Dermis blood vessel endothelial cell (primary cell): ENCODE data around the gene AOPEP. TPM values are rescaled to one million over a fixed set of nuclear protein-coding genes. Genes with fewer than 3 reads are reported as not detected.
"Not testable (repeated sequence)": the region's sequence is repeated elsewhere in the genome, so short reads cannot be mapped to it uniquely, and the experiment has no call there.

Experiments
- DNase-seq: peaks from one replicate; pipeline ENCODE4 v3.0.0; 2010
- total RNA-seq: library from RNA; depleted of rRNA; stranded (reverse); fragments of >200 nt; gene quantifications from 2 replicates; pipeline ENCODE4 v1.2.3, GENCODE V29; 2014

Gene AOPEP
- total RNA-seq, 1 donor from 2014 or later: 77.1 TPM

DNA sequence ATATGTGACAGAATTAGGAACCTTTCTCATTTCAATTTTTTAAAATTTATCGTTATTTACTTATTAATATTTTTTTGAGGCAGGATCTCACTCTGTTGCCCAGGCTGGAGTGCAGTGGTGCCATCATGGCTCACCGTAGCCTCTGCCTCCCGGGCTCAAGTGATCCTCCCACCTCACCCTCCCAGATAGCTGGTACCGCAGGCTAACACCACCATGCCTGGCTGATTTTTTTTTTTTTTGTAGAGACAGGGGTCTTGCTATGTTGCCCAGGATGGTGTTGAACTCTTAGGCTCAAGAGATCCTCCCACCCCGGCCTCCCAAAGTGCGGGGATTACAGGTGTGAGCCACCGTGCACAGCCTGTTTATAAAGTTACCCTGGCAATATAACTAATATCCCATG, 275.2 kb downstream of the AOPEP start:
- DNase-seq: no peak

DNA sequence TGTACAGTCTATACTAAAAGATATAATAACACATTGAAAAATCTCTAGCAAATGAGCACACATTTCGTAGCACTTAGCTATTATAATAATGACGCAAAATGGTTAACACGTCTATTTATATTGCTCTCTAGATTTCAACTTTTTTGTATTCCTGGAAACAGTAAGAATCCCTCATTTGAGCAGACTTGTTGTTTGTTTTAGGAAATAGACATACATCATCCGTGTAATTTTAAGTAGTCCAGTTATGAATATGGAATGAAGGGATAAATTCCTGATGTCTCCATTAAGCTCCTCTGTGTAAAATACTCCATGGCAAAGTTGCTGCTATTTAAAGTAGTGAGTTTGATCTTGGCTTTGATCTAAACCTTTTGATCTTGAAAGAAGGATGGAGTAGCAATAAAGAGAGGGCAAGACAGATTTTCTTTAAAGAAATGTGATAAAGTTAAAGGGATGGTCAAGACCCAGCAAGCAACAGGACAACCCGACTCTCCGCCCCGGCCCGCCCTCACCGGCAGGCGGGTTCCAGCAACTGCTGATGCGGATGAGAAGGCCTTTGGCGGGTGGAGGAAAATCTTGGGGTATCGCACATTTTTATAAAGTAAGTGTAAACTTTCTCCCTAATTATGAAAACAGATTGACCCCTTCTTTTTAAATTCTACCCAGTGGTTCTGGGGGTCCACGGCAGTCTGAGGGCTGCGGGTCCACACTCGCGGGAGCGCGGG, 277.4 kb downstream of the AOPEP start:
- peak; percentile 76 for DNase-seq

DNA sequence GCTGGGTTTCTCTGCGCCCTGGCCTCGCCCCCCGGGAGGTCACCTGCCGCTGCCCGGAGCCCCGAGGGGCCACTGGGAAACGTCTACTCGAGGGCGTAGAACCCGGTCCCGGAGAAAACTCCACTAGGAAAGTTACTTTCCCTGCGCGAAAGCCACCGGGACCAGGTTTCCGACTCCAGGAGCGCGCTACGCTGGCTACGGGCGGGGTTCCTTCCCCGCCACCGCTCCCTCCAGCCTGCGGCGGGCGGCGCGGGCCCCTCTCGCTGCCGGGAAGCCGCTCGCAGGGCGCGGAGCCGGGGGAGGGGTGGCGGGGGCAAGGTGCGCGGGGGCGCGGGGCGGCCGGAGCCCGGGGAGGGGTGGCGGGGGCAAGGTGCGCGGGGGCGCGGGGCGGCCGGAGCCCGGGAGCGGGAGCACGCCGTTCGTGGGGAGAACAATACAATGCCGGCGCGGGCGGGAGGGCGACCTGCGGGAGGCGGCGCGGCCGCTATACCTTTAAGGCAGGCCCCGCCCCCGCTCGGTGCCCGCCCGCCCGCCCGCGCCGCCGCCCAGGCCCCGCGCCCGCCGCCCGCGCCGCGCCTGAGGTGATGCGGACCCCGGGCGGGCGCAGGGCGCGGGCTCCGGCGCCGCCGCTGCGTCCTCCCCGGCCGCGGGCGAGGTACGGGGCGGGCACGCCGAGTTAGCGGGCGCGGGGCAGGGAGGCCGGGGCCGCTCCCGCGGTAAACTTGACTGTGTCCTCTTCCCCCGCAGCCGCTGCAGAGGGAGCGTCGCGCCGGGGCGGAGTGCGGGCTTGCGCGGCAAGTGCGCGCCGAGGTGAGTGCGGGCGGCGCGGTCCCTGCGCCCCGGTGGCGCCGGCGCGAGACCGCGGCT, 278.1 kb downstream of the AOPEP start:
- DNase-seq: peak; percentile 71

DNA sequence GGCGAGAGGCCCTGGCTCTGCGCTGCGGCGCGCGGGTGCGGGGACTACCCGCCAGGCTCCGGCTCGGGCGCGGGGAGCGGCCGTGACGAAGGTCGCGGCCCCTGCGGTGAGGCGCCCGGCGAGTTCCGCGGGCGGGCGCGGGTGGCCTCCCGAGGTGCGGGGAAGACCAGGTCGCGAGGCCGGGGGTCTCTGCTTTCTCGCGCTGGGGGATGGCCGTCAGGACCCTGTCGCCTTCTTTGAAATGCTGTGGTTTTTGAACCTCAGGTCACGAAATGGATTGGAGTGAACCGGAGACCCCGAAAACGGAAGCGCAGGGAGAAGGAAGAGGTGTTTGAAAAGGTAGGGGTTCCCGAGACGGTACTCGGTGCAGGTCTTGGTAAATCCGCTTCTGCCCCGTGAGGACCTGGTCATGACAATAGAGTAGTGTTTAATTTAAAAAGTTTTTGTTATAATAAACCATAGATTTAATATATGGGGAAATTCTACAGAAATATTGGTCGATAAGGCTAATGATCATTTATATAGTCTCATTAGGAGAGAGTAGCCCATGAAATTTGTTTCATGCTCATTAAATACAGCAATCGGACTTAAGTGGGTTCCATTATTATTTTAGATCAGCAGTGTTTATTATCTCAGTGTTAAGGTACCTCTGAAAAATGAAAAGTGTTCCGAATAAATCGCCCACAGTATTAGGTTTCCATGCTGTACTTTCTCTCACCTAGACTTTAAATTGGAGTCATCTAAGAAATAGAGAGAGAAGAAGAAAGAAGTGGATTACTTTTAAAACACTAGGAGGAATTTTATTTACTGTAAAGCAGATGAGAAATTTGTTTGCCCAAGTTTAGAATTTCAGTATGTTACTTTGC, 279.0 kb downstream of the AOPEP start:
- peak; percentile 56 for DNase-seq

DNA sequence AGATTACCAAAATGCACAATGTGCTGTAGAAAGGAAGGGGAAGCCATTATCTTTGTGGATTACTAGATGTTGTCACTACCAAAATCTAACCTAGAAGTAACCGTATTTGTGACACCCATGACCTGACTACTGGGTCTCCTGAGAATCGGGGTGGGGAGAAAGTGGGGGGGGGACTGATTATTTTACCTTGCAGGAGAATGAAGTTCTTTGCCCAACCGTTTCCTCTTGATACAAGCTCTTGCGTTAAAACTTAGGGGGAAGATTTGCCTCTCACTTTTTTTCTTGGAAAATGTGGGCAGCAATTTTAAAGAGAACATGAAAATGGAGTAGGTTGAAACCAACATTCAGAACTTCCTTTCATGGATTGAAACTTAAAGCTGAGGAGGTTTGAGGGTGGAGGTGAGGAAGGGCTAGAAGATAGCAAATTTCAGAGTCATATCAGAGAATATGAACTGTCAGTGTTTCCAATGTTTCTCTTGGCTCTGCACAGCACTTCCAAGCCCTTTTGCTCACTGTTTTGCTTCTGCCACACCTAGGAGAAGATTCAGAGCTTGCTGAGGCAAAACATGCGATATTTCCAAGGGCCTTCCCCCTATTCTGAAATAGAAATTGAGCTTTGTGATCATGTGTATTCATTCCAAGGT, 280.8 kb downstream of the AOPEP start:
- peak; percentile 60 for DNase-seq

DNA sequence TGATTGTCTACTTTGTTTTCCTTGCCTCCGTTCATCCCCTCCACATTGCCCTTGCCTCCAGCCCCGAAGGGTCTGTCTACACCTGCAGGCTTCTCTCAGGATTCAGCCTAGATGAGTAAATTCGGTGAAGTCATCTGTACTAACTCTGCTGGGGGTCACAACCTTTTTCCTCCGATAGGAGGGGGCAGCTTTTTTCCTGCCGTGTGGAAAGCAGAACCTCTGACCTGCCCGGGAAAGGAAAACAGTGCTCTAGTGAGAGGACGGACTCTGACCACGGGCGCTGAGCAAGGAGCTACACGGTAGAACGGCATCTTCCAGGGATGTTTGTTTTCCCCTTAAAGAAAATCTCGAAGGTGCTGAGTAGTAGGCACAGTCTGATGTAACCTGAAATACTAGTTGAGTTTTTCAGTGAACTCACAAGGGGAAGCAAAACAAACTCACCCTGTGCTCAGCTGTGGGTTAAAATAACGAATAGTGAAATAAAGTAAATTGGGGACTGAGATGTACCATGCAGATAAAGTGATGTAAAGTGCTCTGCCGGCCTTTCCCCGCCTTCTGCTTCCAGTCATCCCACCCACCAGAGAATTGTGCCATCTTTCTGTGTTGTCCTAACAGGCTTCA, 281.8 kb downstream of the AOPEP start:
- DNase-seq: peak; percentile 66

DNA sequence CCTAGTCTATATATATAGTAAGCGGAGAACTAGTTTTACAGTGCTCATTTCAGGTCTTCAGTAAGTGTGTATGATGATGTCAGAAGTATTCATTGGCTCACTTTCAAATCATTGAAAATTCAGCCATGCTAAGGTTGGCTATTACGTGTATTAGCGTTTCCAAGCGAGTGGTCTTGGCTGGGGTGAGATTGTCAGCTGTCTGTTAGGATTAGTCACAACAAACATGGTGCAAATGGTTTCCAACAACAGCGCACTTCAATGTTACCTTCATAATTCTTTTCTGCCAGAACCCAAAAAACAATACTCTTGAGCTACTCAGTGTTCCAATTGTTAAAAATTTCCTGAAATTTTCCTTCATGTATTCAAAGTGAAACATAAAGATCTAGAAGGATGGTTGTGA, 283.0 kb downstream of the AOPEP start:
- DNase-seq: peak; percentile 89

DNA sequence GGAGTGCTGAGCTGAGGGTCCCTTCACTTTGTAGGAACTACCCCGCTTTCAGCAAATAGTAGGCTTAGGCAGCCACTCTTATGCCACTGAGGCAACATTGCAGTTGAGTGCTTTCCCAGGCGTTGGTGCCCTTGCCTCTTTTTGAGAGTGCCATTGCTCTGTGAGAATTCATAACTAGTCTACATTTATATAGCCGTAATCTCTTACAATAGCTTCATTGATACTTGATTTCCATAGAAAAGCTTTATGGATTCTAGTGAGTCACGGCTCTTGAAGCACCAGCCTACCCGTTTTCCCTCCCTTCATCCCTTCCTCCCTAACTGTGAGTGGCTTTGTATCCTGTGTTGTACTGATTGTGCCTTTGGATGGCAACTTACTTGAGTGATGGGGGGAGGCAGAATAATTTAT, 283.9 kb downstream of the AOPEP start:
- DNase-seq: no peak

DNA sequence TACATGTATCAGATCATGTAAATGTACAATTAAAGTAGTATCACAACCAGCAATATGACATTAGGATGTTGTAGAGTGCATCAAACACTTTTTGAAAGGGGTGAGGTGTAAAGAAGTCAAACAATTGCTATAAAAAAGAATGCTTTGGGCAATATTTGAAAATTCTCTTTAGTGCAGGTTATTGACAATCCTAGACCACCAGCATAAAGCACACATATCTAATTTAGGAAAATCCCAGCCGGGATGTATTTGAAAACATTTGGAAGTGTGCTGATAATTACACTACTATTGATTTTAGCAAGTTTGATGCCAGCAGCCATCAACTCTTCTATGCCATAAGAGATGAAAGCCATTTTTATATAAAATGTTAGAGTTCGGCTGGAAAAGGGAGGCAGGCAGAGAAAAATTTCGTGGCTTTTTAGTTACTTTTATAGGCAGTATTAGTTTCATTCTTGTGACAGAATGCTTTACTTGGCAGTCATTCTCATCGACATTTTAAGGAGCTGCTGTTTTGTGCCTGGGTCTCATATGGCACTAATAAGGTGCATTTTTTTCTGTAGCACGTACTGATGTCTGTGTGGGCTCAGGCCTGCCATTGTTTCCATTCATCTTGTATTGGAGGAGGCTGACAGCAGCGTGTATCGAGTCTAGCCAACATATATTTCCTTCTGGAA, 285.7 kb downstream of the AOPEP start:
- no peak for DNase-seq

DNA sequence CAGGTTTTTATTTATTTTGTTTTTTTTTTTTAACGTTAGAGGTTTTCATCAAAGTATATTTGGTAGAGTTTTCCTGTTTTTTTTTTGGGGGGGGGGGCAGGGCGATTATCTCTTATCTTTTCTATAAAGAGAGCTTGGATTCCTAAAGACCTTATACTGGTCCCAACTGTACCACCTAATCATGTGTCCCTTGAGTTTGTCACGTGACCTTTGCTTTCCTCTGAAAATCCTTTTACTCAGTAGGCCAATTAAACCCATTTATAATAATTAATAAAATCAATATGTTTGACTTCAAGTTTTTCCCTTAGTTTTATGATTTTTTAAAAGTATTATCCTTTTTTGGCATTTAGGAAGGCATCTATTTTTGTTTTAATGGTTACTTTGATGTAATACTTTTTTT, 286.4 kb downstream of the AOPEP start:
- no peak for DNase-seq

DNA sequence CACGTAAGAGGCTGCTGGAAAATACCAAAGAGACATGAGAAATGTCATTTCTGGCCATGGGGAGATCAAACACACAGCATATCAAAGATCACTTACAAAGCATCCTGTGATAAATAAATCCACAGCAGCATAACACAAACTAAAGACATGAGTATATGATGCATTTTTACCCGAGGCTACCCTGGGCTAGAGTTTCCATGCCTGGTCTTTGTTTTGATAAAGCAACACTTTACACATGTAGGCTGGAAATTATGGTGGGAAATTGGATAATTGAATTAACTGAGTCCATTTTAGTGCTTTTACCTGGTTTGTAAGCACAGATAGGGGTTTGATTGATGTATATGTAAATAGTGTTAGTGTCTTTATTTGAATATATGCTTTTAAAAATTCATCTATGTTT, 288.4 kb downstream of the AOPEP start:
- no peak for DNase-seq

DNA sequence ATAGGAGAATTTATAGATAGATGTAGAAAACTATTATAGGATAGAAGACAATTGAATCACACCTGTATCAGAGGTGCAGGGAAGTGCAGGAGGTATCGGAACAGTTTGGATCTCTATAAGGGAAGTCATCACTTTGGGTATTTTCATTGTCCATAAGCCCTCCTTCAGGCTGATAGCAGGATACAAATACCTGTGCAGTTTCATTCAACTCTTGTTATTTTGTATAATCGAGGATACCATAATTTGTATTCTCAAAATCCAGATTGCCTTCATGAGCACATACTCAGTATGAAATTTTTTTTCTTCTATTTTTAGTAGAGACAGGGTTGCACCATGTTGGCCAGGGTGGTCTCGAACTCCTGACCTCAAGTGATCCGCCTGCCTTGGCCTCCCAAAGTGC, 289.1 kb downstream of the AOPEP start:
- no peak for DNase-seq

DNA sequence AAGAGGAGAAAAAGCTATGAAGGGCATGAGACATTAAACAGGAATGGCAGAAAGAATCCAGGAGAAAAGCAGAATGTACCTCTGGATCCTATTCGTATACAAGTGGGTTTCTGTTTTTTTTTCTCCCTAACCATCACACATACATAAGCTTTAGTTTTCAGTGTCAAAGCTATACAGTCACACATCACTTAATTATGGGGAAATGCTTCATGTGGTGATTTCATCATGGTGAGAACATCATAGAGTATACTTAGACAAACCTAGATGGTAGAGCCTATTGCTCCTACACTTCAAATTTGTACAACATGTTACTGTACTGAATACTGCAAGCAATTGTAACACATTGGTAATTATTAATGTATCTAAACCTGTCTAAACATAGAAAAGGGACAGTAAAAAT, 290.6 kb downstream of the AOPEP start:
- no peak for DNase-seq

DNA sequence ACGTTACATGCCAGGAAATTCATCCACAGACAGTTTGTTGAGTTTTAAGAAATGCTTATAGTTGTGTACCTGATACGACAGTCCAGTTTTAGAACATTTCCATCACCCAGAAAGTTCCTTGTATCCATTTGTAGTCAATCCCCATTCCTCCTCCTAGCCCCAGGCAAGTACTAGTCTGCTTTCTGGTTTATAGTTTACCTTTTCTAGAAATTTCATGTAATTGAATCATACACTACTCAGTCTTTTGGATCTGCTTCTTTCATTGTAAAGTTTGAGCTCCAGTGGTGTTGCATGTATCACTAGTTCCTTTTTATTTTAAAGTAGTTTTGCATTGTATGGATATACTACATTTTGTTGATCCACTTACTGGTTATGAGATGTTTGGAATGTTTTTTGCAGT, 291.2 kb downstream of the AOPEP start:
- no peak for DNase-seq

DNA sequence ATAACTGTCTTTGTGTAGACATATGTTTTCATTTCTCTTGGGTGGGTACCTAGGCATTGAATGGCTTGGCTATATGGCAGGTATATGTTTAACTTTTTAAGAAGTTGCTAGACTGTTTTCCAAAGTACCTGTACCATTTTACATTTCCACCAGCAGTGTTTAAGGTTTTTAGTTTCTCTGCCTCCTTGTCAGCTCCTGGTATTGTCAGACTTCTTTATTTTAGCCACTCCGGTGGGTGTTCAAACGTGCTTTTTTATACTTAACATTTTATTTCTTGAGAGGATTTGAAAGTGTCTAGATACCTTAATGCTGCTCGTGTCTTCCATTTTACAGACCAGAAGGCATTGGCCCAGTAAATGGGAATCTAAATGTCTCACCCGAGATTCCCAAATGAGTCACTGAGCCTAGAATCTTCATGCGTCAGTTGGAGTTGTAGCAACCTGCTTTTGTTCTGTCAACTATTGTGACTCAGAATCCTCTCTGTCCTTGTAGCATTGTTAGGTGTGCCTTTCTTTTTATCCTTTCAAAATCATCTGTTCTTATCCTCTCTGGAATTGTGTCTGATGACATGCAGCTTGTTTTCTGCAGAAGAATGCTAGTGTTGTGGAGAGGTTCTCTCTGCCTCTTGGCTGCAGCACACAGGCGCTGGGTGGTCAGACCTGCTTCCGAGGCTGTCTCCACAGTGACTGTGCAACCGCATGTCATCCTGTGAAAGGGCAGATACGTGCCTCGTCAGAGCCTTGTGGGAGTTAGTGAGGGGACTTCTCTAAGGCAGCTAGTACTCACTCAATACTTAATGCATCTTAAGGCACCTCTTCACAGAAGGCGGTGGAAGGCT, 291.8 kb downstream of the AOPEP start:
- peak; percentile 91 for DNase-seq

DNA sequence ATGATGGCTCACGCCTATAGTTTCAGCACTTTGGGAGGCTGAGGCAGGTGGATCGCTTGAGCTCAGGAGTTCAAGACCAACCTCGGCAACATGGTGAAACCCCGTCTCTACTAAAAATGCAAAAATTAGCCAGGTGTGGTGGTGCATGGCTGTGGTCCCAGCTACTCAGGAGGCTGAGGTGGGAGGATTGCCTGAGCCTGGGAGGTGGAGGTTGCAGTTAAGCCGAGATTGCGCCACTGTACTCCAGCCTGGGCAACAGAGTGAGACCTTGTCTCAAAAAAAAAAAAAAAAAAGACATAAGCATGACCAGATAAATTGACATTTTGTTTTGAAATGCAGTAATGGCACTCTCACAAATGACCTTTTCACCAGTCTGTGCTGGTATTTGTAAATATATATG, 294.1 kb downstream of the AOPEP start:
- not testable (repeated sequence) for DNase-seq

DNA sequence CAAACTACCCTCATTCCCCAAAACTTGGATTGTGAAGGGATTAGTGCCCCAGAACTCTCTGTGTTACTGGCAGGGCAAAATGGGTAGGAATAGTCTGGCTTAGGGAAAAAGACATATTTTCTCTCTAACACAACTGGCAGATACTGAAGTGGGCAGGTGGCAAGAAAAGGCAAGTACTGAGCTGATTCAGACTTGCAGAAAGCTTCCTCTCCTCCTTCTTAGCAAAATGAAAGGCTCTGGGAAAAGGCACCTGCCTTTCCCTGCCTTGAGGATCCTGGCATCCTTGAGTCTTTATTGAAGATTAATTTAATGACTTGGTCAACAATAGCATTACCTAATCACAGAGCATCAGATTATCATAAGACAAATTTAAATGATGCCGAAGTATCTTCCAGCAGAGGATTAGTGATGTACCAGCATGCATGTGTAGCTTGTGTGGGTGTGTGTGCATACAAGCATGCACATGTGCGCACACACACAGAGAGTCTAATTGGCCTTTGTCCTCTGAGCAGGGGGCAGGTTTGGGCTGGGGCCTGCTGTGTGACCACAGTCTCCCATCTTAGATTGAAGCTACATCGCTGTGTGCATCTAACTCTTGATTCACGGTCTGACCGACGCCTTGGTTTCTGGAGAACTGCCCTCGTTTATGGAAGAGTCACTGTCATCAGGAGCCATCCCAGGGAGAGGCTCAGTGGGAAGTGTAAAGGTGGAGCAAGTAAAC, 294.8 kb downstream of the AOPEP start:
- no peak for DNase-seq

DNA sequence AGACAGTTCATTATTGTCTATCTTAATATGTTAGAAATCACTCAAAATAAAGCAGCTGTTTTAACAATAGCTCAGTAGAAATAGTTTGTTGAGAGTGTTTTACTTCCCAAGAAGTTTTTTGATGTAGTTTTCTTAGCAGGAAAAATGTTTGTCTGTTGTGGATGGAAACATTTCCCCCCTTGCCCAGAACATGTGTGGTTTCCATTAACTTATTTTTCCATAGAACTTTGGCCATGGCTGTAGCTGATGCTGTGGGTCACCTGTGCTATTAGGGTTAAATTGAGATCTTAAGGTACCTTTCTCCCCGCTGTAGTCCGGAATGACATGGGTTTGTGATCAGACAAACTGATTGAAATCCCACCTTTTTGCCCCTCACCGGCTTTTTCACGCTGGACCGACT, 296.2 kb downstream of the AOPEP start:
- no peak for DNase-seq

DNA sequence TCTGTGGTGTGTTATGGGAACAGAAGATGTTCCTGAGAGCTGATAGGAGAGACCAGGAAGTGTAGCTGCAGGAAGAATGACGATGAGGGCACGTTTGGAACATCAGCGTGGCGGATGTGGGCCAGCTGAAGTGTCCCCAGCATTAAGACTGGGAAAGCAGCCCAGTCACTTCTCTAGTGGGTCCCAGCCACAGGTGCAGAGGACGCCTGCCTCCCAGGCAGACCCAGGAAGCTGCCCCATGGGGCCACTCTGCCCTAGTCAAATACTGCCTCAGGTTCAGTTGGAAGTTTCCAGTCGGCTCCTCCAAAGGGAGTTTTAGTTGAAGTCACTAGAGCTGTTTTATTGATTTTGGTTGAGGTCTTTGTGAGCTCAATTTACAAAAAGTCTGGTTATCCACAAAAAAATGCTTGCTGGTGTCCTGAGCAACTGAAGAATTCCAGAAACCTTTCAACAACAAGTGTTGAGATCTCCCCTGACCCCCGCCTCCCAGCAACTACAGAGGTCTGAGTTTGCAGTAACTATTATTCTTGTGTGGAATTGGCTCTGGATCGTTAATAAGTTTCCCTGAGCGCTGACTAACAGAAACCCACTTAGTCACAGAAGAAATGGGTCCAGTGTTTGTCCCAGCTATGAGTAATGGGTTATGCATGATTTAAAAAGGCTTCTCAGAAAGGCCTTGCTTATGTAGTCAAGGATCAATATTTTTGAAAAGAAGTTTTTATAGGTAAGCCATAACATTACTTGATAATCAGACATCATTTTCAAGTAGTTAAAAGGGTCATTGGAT, 296.9 kb downstream of the AOPEP start:
- DNase-seq: peak; percentile 81
